Measurements from ENCODE around the gene KLHL33. TPM values are rescaled to one million over a fixed set of nuclear protein-coding genes. Genes with fewer than 3 reads are reported as not detected.

Gene KLHL33
- total and polyA plus RNA-seq, 12 donors, result 0.13 to 1.4 (median 0.40) TPM

- DNase-seq (no peak), ATAC-seq (no peak)
- Histone ChIP-seq H3K36me3 (peaks cover 0 to 100% (median 92%) of the 10 kb centered on the region in 9 donors), H3K4me3 (no peak overlapping the region), H3K4me1 (no peaks in the 10 kb centered on the region), H3K27me3 (no peaks in the 10 kb centered on the region), H3K9me3 (no peaks in the 10 kb centered on the region), H3K27ac (no peak overlapping the region)
- intact Hi-C loops (cut with DNase I), result no loop called here
- 56 to 65% methylated on average over 4 of the region's 4 CpGs for WGBS, 2 donors
- TF ChIP-seq, protein P1, sequence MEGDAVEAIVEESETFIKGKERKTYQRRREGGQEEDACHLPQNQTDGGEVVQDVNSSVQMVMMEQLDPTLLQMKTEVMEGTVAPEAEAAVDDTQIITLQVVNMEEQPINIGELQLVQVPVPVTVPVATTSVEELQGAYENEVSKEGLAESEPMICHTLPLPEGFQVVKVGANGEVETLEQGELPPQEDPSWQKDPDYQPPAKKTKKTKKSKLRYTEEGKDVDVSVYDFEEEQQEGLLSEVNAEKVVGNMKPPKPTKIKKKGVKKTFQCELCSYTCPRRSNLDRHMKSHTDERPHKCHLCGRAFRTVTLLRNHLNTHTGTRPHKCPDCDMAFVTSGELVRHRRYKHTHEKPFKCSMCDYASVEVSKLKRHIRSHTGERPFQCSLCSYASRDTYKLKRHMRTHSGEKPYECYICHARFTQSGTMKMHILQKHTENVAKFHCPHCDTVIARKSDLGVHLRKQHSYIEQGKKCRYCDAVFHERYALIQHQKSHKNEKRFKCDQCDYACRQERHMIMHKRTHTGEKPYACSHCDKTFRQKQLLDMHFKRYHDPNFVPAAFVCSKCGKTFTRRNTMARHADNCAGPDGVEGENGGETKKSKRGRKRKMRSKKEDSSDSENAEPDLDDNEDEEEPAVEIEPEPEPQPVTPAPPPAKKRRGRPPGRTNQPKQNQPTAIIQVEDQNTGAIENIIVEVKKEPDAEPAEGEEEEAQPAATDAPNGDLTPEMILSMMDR (IDR thresholded peaks at IDR 0.05), result no peak
These were observed 47.8 kb downstream of the KLHL33 start for GRCh38 chr14:20388159-20388558.

DNA sequence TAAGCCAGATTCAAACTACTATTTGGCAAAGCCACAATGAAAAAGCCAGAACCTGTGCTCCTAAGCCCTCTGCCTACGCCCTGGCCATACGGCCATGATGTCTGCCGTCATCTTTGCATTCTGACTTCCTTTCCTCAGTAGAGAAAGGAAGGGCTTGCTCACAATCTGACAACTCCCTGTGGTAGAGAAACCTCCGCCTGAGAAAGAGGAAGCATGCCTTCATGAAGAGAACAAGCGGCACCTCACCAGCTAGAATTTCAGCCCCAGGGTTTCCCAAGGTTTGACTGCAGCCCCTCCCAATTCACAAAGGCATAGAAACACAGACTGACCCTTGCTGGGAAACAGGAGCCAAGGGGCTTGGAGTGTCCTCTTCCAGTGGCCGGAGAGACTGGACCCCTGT lies 48.4 kb downstream of the KLHL33 start:
- H3K4me3 ChIP-seq, result no peak overlapping the region
- TF ChIP-seq, protein P1 (IDR thresholded peaks at IDR 0.05), result no peak
- no peak overlapping the region for H3K27ac ChIP-seq
- no peaks in the 10 kb centered on the region for H3K27me3 ChIP-seq
- DNase-seq (no peak), ATAC-seq (no peak)
- H3K4me1 ChIP-seq, result no peaks in the 10 kb centered on the region
- H3K36me3 ChIP-seq, result peaks cover 0 to 100% (median 93%) of the 10 kb centered on the region in 9 donors
- H3K9me3 ChIP-seq, result no peaks in the 10 kb centered on the region
- WGBS, 2 donors, result 88 to 92% methylated on average over 6 of the region's 6 CpGs
- intact Hi-C loops (cut with DNase I), result no loop called here

- H3K36me3 ChIP-seq, result peaks cover 0 to 100% (median 92%) of the 10 kb centered on the region in 9 donors
- H3K4me1 ChIP-seq, result no peaks in the 10 kb centered on the region
- DNase-seq (no peak), ATAC-seq (no peak)
- H3K9me3 ChIP-seq, result no peaks in the 10 kb centered on the region
- H3K27me3 ChIP-seq, result no peaks in the 10 kb centered on the region
- WGBS, 2 donors, result 93 to 95% methylated on average over 17 of the region's 17 CpGs
- intact Hi-C loops (cut with DNase I), result no loop called here
- no peak overlapping the region for H3K27ac ChIP-seq
- TF ChIP-seq, protein P1 (IDR thresholded peaks at IDR 0.05), result no peak
- H3K4me3 ChIP-seq, result no peak overlapping the region
These were observed 49.6 kb downstream of the KLHL33 start for GRCh38 chr14:20386276-20386855.

GRCh38 chr14:20384886-20385285 lies 51.1 kb downstream of the KLHL33 start:
- WGBS, 2 donors, result 93% methylated on average over 5 of the region's 5 CpGs
- Histone ChIP-seq H3K4me1 (no peaks in the 10 kb centered on the region), H3K36me3 (peaks cover 0 to 100% (median 90%) of the 10 kb centered on the region in 9 donors), H3K27ac (no peak overlapping the region), H3K9me3 (no peaks in the 10 kb centered on the region), H3K27me3 (no peaks in the 10 kb centered on the region), H3K4me3 (no peak overlapping the region)
- TF ChIP-seq, protein P1 (IDR thresholded peaks at IDR 0.05), result no peak
- intact Hi-C loops (cut with DNase I), result no loop called here
- DNase-seq (no peak), ATAC-seq (no peak)

Measured in heart right ventricle (tissue), 16 donors.